Heart right ventricle (tissue), 16 donors: ENCODE results near the gene GPRC6A. TPM values are rescaled to one million over a fixed set of nuclear protein-coding genes. Genes with fewer than 3 reads are reported as not detected.

ENCODE experiments used
- ATAC-seq, 8 donors: fragments of 200-7000 bp; cut with Tn5 transposase; one replicate each; pipeline ENCODE4 v1.9.1; 2020; ENCODE audit warnings: mild to moderate bottlenecking in 8 of 8, moderate library complexity in 8 of 8, moderate number of reproducible peaks in 1 of 8
- DNase-seq, 2 donors: peaks; one replicate each; pipeline ENCODE4 v3.0.0-alpha.2; 2020
- H3K27ac ChIP-seq, 10 donors: fragments of 200-600 bp; sonication (generic) in 2 of 10; one replicate each; pipeline versions ENCODE4 v1.5.0 to v1.8.0; 2020 to 2022; ENCODE audit warnings: mild to moderate bottlenecking in 3 of 10
- H3K27me3 ChIP-seq, 7 donors: fragments of 200-600 bp; one replicate each; pipeline ENCODE4 v1.8.0; 2021 to 2022; ENCODE audit warnings: mild to moderate bottlenecking in 2 of 7
- H3K36me3 ChIP-seq, 9 donors: fragments of 200-600 bp; sonication (generic) in 1 of 9; one replicate each; pipeline versions ENCODE4 v1.5.0 to v1.8.0; 2020 to 2022; ENCODE audit warnings: mild to moderate bottlenecking in 2 of 9
- H3K4me1 ChIP-seq, 9 donors: fragments of 200-600 bp; sonication (generic) in 1 of 9; one replicate each; pipeline versions ENCODE4 v1.5.0 to v1.8.0; 2020 to 2022; ENCODE audit warnings: mild to moderate bottlenecking in 4 of 9
- H3K4me3 ChIP-seq, 10 donors: fragments of 200-600 bp; sonication (generic) in 2 of 10; one replicate each; pipeline versions ENCODE4 v1.5.0 to v1.8.0; 2020 to 2022; ENCODE audit warnings: mild to moderate bottlenecking in 7 of 10, moderate library complexity in 2 of 10
- H3K9me3 ChIP-seq, 11 donors: fragments of 200-600 bp in 10 of 11; sonication (generic) in 2 of 11; one replicate each; pipeline versions ENCODE4 v1.5.0 to v1.8.0; 2013 to 2022; ENCODE audit warnings: mild to moderate bottlenecking in 2 of 11, control low read depth in 1 of 11, moderate library complexity in 1 of 11
- CTCF ChIP-seq, 9 donors: fragments of 200-600 bp; sonication (generic) in 2 of 9; IDR thresholded peaks; one replicate each; pipeline versions ENCODE4 v1.5.0 to v1.8.0; 2021 to 2022; ENCODE audit warnings: antibody characterized with exemption in 9 of 9, mild to moderate bottlenecking in 5 of 9, moderate library complexity in 1 of 9
- WGBS, 2 donors: extraction: QIAGEN DNeasy Blood & Tissue Kit; methylation state at CpG; one replicate each; pipeline ENCODE4 v1.1.7; 2013; ENCODE audit warnings: inconsistent platforms in 1 of 2; 5-methylcytosine and 5-hydroxymethylcytosine counted together
- intact Hi-C, 10 donors: fragments of 100-400 bp; cut with DNase I; formaldehyde crosslinking; loops; one replicate each; pipeline versions ENCODE4 v1.11.1 to v1.14.2; 2022
- polyA plus RNA-seq, 2 donors: library from polyadenylated mRNA; stranded (reverse); fragments of 200-250 nt; gene quantifications; one replicate each; pipeline ENCODE4 v1.2.3, GENCODE V29; 2013
- total RNA-seq, 10 donors: library from RNA; stranded (reverse); fragmentation: NEBNext Ultra II Directional in 3 of 10; extraction: Animal tissue kit (Norgen Biotek cat#: 25700) in 3 of 10; gene quantifications; one replicate each; pipeline versions ENCODE4 v1.2.1 to v1.2.4, GENCODE V29; 2021 to 2023
- donor health status: Arrhythmogenic right ventricular cardiomyopathy.
- donor health status: ischemic (EF 13 %, LVEDD 7.1; RV severe dilation, severe dysfunction).
- donor health status: healthy with polysubstance abuse.
- donor health status: DM: no; HTN: yes; CAD: no.
- donor health status: DM: no; HTN: no; CAD: no.
- donor health status: ischemic (EF 25% LVEDD 6.9; RV normal size, moderate dysfunction).
- donor health status: ischemic (EF 25% LVEDD 5.7; RV mildly dilated, moderate dysfunction).
- donor health status: healthy.
- donor health status: DM: yes; HTN: yes; CAD: no.
- donor health status: Ischemic cardiomyopathy.
- donor health status: ischemic (EF 35%, LVEDD 5.7; RV mildly dilated, moderate dysfunction).
- donor health status: nonischemic (EF 11% LVEDD 7.7; RV severe dilation, severe dysfunction).
- donor health status: DM: yes; HTN: yes; CAD: no.
- donor health status: PGD.
- donor health status: ischemic (EF 29% LVEDD 5.4; RV normal size, mild dysfunction).
- donor health status: nonischemic (EF 23%, LVEDD 6.1; RV moderate dilation, normal function).

GPRC6A gene
- total and polyA plus RNA-seq, 12 donors = not detected

- no peak for TF ChIP-seq CTCF (IDR thresholded peaks at IDR 0.05)
- intact Hi-C loops = no loop called here
- DNase-seq (no peak), ATAC-seq (no peak)
- Histone ChIP-seq H3K4me3 (no peak overlapping the region), H3K9me3 (peaks cover 0 to 9% (median 0%) of the 10 kb centered on the region in 11 donors), H3K27ac (no peak overlapping the region), H3K4me1 (peaks cover 0 to 12% (median 4%) of the 10 kb centered on the region in 9 donors), H3K36me3 (no peaks in the 10 kb centered on the region), H3K27me3 (peaks cover 7 to 52% (median 31%) of the 10 kb centered on the region in 7 donors)
- WGBS, 2 donors = 83 to 84% methylated on average over 4 of the region's 4 CpGs
Measured at GRCh38 chr6:116872771-116873170, 43.9 kb upstream of the GPRC6A start.

GRCh38 chr6:116866281-116866871 is 37.5 kb upstream of the GPRC6A start:
- WGBS, 2 donors = 87 to 88% methylated on average over 3 of the region's 3 CpGs
- Histone ChIP-seq H3K27ac (no peak overlapping the region), H3K27me3 (no peaks in the 10 kb centered on the region), H3K4me3 (no peak overlapping the region), H3K4me1 (no peaks in the 10 kb centered on the region), H3K9me3 (peaks cover 0 to 5% (median 0%) of the 10 kb centered on the region in 11 donors), H3K36me3 (no peaks in the 10 kb centered on the region)
- DNase-seq = no peak
- no peak for ATAC-seq
- intact Hi-C loops = no loop called here
- no peak for TF ChIP-seq CTCF (IDR thresholded peaks at IDR 0.05)

GRCh38 chr6:116859264-116859663 is 30.4 kb upstream of the GPRC6A start:
- intact Hi-C loops = no loop called here
- Histone ChIP-seq H3K4me3 (no peak overlapping the region), H3K4me1 (no peaks in the 10 kb centered on the region), H3K9me3 (peaks cover 0 to 59% (median 31%) of the 10 kb centered on the region in 11 donors), H3K27me3 (no peaks in the 10 kb centered on the region), H3K27ac (no peak overlapping the region), H3K36me3 (no peaks in the 10 kb centered on the region)
- TF ChIP-seq CTCF (IDR thresholded peaks at IDR 0.05) = no peak
- DNase-seq (no peak), ATAC-seq (no peak)

- Histone ChIP-seq H3K27ac (no peak overlapping the region), H3K4me1 (no peaks in the 10 kb centered on the region), H3K27me3 (no peaks in the 10 kb centered on the region), H3K9me3 (peaks cover 0 to 66% (median 36%) of the 10 kb centered on the region in 11 donors), H3K36me3 (no peaks in the 10 kb centered on the region), H3K4me3 (no peak overlapping the region)
- TF ChIP-seq CTCF (IDR thresholded peaks at IDR 0.05) = no peak
- DNase-seq = no peak
- intact Hi-C loops = no loop called here
- ATAC-seq = no peak
Measured at GRCh38 chr6:116858060-116858459, 29.2 kb upstream of the GPRC6A start.
